OCI-LY7 (cell line): ENCODE data around the gene MRPL28.
"Not testable (repeated sequence)": the region's sequence is repeated elsewhere in the genome, so short reads cannot be mapped to it uniquely, and the experiment has no call there.

Experiments
- CTCF ChIP-seq: fragments of 200-600 bp; sonication (generic); conservative IDR thresholded peaks from 2 replicates; pipeline ENCODE4 v1.5.1; 2014; ENCODE audit warnings: mild to moderate bottlenecking, antibody characterized with exemption, low read length, moderate library complexity, mixed read lengths
- EZH2phosphoT487 ChIP-seq: fragments of 200-600 bp; sonication (generic); IDR thresholded peaks from 2 replicates; pipeline ENCODE4 v1.6.1; 2018; ENCODE audit warnings: low read depth, borderline replicate concordance, mild to moderate bottlenecking, mixed run types, antibody characterized with exemption, low read length, moderate library complexity, mixed read lengths

GRCh38 chr16:331181-331814, 39.0 kb downstream of the MRPL28 start:
- TF ChIP-seq CTCF, EZH2phosphoT487: not testable (repeated sequence)
